Measurements from ENCODE around the gene GNB2. TPM values are rescaled to one million over a fixed set of nuclear protein-coding genes. Genes with fewer than 3 reads are reported as not detected.

Gene GNB2
- total RNA-seq = 208 TPM
- long read RNA-seq, transcript GNB2-201 (10 exons, 1,878 nt) = major isoform, 209 of 255 reads
- long read RNA-seq, transcript GNB2-202 (9 exons, 1,524 nt) = minor isoform, 9 of 255 reads
- long read RNA-seq, partial matches to known transcripts = 18 of 255 reads
- long read RNA-seq, other reads (novel, unspliced or antisense) = 16 of 255 reads

- TF ChIP-seq, protein P1, sequence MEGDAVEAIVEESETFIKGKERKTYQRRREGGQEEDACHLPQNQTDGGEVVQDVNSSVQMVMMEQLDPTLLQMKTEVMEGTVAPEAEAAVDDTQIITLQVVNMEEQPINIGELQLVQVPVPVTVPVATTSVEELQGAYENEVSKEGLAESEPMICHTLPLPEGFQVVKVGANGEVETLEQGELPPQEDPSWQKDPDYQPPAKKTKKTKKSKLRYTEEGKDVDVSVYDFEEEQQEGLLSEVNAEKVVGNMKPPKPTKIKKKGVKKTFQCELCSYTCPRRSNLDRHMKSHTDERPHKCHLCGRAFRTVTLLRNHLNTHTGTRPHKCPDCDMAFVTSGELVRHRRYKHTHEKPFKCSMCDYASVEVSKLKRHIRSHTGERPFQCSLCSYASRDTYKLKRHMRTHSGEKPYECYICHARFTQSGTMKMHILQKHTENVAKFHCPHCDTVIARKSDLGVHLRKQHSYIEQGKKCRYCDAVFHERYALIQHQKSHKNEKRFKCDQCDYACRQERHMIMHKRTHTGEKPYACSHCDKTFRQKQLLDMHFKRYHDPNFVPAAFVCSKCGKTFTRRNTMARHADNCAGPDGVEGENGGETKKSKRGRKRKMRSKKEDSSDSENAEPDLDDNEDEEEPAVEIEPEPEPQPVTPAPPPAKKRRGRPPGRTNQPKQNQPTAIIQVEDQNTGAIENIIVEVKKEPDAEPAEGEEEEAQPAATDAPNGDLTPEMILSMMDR (IDR thresholded peaks at IDR 0.05) = no peak
- intact Hi-C loops (cut with DNase I) = no loop called here
- peak within 1 kb of the TSS; percentile 91 for H3K4me3 ChIP-seq
- DNase-seq (peak; percentile 100), ATAC-seq (peak; percentile 88)
- H3K27ac ChIP-seq = peak within 1 kb of the TSS; percentile 96
- H3K9me3 ChIP-seq = no peaks in the 10 kb centered on the region
- H3K27me3 ChIP-seq = no peaks in the 10 kb centered on the region
- H3K4me1 ChIP-seq = peaks cover 5% of the 10 kb centered on the region
- H3K36me3 ChIP-seq = peaks cover 20% of the 10 kb centered on the region
These were observed at the start of gene GNB2 for GRCh38 chr7:100673302-100673941. Gene GNB2 (plus strand): TSS chr7:100673740. CDS start chr7:100676266, 2,526 bp downstream.

- no peak for ATAC-seq
- peaks cover 9% of the 10 kb centered on the region for H3K4me1 ChIP-seq
- intact Hi-C loops (cut with DNase I) = no loop called here
- no peak for DNase-seq
- no peaks in the 10 kb centered on the region for H3K36me3 ChIP-seq
- H3K27ac ChIP-seq = no peak overlapping the region
- TF ChIP-seq, protein P1 (IDR thresholded peaks at IDR 0.05) = no peak
- H3K27me3 ChIP-seq = no peaks in the 10 kb centered on the region
- H3K9me3 ChIP-seq = no peaks in the 10 kb centered on the region
- H3K4me3 ChIP-seq = no peak overlapping the region
These were observed 49.4 kb upstream of the GNB2 start for GRCh38 chr7:100623951-100624824.

GRCh38 chr7:100626055-100626454 lies 47.5 kb upstream of the GNB2 start:
- Histone ChIP-seq H3K27me3 (no peaks in the 10 kb centered on the region), H3K4me3 (peak overlapping the region; percentile 33), H3K9me3 (no peaks in the 10 kb centered on the region), H3K36me3 (no peaks in the 10 kb centered on the region), H3K27ac (no peak overlapping the region), H3K4me1 (peaks cover 9% of the 10 kb centered on the region)
- intact Hi-C loops (cut with DNase I) = no loop called here
- ATAC-seq (no peak), DNase-seq (no peak)
- TF ChIP-seq, protein P1 (IDR thresholded peaks at IDR 0.05) = no peak

DNA sequence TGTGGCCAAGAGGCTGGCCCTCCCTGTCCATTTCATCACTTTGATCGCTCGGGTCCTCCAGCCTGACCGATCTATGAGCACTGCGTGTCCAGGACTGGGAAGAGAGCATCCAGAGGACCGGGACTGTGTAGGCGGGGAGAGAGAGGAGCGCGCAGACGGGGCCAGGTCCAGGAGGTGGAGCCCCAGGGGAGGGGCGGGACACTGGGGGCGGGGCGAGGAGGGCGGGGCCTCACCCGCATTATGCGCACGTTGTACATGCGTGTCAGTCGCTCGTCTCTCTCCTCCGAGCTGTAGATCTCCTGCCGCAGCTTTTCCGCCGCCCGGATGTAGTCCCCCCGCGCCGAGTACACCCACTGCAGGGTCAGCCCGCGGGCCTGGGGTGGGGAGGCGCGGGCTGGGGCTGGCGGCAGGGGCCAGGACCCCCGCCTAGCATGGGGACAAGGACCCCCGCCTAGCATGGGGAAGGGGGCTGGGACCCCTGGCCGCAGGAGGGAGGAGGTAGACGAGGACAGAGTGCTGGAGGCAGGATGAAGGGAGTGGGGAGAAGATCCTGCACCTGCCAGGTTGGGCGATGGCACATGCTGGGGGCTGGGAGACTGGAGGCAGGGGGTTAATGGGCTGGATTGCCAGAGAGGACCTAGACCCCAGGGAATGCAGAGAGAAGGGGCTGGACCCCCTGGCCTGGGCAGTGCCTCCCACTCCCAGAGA lies 46.9 kb upstream of the GNB2 start:
- TF ChIP-seq, protein P1 (IDR thresholded peaks at IDR 0.05) = no peak
- H3K27me3 ChIP-seq = no peaks in the 10 kb centered on the region
- no peaks in the 10 kb centered on the region for H3K9me3 ChIP-seq
- H3K4me1 ChIP-seq = peaks cover 9% of the 10 kb centered on the region
- DNase-seq = peak; percentile 89
- peak; percentile 98 for ATAC-seq
- intact Hi-C loops (cut with DNase I) = no loop called here
- H3K36me3 ChIP-seq = no peaks in the 10 kb centered on the region
- H3K27ac ChIP-seq = peak overlapping the region; percentile 8
- peak overlapping the region; percentile 33 for H3K4me3 ChIP-seq

DNA sequence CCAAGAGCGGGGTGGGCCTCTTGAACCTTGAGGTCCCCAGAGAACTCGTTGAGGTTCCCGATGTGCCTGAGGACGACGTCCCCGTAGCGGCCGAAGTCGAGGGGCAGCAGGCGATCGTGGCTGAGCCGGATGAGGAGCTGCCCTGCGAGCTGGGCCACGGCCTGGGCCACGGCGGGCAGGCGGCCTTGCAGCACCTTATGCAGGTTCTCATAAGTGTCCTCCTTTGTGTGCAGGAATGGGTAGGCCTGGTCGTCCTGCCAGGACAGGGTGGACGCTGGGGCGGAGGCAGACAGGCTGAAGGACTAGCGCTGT lies 46.3 kb upstream of the GNB2 start:
- H3K27ac ChIP-seq = peak overlapping the region; percentile 8
- no peaks in the 10 kb centered on the region for H3K27me3 ChIP-seq
- DNase-seq (no peak), ATAC-seq (no peak)
- H3K4me1 ChIP-seq = peaks cover 9% of the 10 kb centered on the region
- H3K9me3 ChIP-seq = no peaks in the 10 kb centered on the region
- TF ChIP-seq, protein P1 (IDR thresholded peaks at IDR 0.05) = no peak
- intact Hi-C loops (cut with DNase I) = no loop called here
- H3K4me3 ChIP-seq = no peak overlapping the region
- no peaks in the 10 kb centered on the region for H3K36me3 ChIP-seq
